Kasumi-1 (cell line): ENCODE measurements around the gene SBSN.

Source experiments
- DNase-seq, 2 experiments: peaks; one replicate each; lab custom pipeline; 2025; lab: John Stamatoyannopoulos, UW

Gene SBSN

DNA sequence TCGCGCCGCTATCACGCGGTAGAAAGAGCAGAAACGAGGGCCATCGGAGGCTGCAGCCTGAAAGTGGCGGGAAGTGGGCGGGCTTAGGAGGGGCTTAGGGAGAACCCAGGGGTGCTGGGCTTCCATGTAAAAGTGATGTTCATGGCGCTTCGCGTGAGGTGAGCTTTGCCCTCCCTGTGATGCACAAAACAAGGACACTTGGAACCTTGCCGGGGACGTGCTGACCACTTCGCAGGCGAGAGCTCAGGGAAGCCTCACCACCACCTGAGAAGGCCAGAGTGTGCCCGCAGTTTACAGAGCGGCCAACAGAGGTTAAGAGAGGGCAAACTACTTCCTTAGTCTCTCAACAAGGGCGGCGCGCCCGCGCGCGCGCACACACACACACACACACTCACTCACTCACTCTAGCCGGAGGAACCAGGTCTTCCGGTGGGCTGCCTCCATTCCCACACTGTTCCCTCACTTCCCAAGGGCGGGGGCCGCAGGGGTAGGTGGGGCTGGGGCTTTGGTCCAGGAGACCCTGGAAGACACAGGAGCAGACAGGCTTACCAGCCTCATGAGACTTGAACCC, 5.8 kb upstream of the SBSN start:
- DNase-seq = peak in 1 of 2 experiments; percentile 2

DNA sequence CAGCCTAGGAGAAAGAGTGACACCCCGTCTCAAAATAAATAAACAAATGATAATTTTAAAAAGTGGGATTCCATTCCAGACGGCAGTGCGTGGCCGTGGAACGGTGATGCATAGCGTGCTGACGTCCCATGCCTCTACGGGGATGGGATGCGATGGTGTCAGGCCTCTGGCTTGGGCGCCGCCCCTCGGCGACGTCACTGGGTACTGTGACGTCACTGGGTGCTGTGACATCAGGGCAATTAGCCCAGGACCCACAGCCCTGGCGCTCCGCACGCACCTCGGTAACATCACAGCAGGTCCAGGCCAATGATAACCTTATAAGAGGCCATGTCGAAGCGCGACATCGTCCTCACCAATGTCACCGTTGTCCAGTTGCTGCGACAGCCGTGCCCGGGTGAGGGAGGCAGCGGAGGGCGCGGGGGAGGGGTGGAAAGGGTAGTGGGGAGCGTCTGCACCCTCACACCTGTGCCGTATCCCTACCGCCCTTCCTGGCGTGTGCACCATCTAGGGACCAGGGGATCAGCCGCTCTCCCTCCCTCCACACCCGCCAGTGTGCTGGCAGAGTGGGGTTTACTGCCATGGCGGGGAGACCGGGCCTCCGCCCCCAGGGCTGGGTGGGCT, 5.2 kb upstream of the SBSN start, which contains the start of gene GAPDHS:
TSS of gene GAPDHS (plus strand) at position 256 of the 621 bp plus-strand sequence. CDS start at position 328, 72 bp downstream.
- DNase-seq = no peak

DNA sequence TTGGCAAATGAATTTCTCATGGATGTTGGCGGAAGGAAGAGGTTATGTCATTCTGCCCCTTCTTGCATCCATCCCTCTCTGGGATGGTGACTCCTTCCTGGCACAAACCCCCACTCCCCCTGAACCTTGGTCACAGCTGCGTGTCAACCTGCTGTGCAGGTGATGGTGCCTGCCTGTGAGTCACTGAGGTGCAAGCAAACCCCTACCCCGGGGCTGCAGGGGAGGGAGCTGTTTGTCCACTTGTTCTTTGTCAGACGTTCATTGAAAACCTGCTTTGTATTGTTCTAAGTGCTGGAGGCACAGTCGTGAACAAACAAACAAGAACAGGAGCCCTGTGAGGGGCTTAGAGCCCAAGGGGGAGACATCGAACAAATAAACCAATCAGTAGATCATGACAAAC, 3.2 kb upstream of the SBSN start:
- DNase-seq = no peak

DNA sequence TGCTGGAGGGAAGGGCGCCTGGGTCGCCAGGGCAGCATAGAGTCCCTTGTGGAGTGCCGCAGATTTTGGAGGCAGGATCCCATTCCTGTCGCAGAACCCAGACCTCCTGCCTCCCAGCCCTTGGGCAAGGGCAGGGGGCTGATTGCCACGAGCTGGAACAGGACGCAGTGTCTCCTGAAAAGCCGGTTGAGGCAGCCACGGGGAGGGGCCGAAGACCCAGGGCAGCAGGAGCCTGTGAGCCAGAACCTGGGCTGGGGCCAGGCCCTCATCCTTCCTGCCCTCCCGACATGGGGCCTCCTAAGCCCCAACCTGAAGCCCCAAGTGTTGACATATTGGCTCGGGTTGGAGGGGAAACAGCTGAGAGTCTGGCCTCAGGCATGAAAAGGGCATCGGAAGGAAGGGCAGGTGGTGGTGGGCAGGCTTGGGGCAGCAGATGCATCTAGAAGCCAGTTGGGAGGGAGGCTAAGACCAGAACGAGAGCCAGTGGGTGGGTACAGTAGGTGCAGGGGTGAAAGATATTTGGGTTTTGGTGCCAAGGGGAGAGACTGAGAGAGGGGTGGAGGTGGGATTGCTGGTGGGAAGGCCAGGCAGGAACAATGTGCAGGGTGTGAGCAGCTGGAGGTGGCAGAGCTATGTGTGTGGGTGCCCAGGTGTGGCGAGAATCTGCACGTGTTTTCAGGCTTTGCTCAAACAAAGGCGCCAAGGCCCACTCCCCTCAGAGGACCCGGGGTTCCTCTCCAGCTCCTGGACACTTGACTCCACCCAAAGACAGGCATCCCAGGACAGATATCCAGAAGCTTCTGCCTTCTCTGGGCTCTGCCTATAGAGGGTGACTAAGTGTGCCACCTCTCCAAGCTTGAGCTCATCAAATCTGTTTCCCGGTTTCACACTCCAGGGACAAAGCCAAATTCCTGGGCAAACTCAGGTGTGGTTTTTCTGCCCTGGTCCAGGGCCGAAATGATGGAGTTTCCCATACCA, 1.4 kb upstream of the SBSN start:
- DNase-seq = no peak

DNA sequence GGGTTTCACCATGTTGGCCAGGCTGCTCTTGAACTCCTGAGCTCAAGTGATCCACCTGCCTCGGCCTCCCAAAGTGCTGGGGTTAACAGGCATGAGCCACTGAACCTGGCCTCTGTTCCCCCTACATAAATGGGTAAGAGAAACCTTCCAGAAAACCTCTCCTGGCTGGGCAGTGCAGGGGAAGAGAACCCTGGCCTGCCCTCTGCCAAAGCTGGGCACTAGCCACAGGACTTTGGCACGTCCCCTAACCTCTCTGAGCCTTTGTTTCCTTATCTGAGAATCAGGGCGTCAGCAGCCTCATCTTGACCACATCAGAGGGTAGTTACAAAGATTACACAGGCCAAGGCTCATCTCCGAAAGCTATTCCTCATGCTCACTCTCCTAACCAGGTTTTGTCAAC, 2.2 kb downstream of the SBSN start:
- no peak for DNase-seq

DNA sequence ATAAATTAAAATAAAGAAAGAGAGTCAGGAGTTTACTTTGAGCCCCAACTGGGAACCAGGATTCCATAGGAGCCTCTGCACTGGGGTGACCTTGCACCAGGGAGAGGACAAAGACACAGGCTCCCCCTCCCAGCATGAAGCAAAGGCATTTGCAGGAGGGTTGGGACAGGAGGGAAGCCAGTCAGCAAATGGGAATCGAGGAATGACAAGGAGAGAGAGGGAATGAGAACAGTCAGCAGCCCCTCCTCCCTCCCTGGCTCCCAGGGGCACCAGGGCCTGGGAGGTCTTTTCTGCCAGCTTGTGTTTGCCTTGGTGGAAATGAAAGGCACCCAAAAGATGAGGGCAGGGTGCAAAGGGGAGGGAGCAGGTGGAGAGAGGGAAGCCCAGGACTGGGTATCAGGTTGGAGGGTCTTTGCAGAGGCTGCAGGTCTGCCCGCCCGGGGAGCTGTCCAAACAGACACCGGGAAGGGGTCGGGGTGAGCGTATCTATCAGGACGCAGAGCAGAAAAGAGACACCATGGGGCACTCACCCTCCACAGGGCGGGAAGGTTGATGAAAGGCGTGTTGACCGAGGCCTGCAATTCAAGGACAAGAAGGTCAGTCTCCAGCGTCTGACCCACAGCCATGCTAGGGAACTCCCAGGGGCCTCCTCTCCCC, 3.8 kb downstream of the SBSN start:
- no peak for DNase-seq

DNA sequence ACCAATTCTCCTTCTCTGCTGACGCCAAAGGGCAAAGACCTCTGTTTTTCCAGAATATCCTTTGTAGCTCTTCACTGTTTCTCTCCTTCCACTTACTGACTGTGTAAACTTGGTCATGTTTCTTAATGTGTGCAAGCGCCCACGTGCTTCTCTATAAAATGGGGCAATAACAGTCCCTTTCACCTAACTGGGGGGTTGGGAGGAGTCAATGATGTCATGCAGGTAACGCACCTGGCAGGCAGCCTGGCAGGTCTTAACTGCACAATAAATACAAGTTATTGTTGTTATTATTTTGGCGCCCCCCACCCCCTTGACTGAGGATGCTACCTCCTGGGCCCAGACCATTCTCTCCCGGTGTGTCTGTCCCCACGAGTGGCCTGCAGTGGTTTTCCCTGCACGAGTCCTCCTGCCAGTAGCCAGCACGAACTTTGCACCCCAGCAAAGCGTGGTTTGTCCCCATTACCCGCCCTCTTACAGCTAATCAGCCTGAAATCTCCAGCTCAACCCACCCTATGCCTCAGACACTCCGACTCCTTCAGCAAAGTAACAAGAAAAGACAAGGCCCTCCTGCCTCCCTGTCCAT, 5.3 kb downstream of the SBSN start:
- no peak for DNase-seq

DNA sequence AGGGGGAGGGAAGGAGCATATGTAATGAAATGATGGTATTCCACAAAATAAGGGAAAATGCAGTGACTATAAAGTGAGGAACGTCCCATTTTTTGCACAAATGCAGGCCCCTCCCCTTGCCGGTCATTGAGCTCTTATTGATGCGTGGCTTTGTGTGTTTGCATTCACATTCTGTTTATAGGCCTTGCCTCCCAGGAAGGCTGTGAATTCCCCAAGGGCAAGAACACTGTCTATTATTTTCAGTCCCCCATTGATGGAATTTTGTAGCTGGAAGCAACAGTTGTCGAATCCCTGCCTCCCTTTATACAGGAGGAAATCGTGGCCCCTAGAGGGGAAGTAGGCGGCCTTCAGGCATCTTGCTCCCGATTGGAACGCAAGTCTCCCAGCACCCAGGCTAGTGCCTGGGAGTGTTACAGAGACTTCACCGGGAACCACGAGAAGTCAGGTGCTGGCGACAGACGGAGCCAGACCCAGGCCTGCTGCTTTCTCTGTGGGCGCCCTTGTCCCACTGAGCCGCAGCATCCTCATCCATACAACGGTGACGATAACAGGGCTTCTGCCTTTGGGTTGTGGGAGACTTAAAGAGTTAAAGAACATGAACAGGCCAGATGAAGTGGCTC, 6.9 kb downstream of the SBSN start:
- DNase-seq = no peak

DNA sequence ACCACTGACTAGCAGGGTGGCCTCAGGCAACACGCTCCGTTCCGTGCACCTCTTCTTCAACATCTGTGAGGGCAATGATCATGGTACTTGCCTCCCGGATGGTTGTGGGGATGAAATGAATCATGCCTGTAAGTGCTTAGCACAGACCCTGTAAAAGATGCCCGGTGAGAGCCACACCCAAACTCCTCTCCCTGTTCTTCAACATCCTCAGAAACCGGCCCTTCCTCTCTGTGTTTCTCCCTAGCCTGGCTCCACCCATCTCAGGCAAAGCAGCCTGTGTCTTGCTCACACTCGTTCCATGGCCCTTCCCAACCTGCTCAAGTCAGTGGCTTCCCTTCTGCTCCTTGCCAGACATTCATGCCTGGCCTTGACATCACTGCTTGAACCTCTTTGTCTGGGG, 8.8 kb downstream of the SBSN start:
- no peak for DNase-seq

DNA sequence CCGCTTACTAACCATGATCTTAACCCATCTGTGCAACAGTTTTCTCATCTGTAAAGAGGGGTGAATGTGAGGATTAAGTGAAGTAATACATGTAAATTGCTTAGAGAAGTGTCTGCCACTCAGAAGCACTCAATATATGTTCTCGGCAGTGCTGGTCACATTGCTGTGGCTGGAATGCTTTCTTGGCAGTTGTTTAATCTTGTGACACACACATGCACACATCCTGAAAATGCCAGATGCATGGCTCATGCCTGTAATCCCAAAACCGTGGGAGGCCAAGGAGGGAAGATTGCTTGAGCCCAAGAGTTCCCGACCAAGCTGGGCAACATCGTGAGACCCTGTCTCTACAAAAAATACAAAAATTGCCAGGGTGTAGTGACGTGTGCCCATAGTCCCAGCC, 9.8 kb downstream of the SBSN start:
- no peak for DNase-seq

DNA sequence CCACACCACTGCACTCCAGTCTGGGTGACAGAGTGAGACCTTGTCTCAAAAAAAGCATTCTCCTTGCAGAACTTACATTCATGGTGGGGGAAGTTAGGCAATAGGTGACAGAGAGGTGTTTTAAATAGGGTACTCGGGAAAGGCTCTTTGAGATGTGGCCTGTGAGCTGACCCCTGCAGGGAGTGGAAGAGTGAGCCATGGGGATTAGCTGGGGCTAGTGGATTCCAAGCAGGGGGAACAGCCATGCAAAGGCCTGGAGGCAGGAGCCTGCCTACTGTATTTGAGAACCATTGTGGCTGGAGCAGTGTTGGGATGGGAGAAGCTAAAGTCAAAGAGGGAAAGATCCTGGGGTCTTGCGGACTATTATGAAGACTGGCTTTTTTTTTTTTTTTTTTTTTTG, 10.8 kb downstream of the SBSN start:
- DNase-seq = no peak

DNA sequence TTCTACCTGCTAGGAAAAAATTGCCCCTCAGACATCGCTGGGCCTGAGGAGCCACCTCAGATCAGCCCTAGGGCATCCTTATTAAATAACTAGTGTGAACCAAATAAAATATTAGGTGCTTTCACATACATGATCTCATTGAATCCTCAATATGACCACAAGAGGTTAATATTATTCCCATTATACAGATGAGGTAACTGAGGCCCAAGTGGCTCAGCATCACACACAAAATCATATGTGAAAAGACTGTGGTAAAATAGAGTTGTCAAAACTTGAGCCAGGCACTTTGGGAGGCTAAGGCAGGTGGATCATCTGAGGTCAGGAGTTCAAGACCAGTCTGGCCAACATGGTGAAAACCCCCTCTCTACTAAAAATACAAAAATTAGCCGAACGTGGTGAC, 11.8 kb downstream of the SBSN start:
- DNase-seq = no peak

DNA sequence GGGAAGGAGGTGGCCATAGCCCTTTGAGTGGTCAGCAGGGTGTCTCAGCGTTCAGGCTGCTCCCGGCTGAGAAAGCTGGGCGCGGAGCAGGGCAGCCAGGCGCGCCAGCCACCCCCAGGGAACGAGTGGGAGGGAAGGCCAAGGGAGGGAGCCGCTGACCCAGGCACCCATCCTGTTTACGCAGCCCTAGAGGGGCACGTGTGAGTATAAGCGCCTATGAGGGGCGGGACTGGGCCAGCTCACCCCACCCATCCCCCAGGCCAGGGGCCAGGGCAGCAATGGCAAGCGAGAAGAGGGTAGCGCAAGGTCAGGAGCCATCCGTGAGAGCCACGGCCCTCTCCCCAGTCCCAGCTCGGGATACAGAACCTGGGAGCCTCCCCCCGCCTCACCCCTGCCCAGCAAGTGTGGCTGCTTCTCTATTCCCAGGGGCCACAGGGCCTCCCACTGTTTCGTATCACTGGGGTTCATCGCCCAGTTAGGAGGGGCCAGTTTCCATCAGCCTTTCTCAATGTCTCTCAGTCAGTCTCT, 13.8 kb downstream of the SBSN start:
- DNase-seq = no peak

DNA sequence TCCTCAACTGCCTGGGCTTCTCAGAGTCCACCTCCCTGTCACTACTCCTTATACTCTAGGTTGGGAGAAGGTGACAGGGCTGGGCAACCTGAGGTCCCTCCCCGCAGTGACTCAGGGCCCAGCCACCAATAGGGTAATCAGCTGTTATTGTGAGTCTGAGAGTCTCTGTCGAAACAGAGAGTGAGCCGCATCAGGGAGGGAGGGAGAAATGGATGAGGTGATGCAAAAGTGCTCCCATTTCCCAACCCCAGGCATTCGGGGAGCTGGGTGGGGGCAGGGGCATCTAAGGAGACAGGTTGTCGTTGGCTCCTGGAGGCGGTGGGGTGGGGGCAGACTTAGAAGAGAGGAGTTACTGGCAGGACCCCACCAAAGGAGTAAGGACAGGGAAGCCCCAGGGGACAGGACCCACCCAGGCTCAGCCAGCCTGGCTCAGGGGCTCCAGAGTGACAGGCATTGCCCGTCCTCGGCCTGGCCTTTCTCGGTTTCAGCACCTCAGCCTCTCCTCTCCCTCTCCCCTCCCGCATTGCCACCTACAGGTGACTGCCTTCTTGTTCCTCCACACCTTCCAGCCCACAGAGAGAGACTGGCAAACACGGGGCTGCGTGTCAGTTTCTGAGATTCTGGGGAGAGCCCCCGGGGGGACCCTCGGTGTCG, 14.4 kb downstream of the SBSN start, which contains the start of gene DMKN:
TSS of gene DMKN (minus strand) at position 22 of the 654 bp plus-strand sequence. CDS start 174 bp downstream, outside the sequence.
- no peak for DNase-seq

DNA sequence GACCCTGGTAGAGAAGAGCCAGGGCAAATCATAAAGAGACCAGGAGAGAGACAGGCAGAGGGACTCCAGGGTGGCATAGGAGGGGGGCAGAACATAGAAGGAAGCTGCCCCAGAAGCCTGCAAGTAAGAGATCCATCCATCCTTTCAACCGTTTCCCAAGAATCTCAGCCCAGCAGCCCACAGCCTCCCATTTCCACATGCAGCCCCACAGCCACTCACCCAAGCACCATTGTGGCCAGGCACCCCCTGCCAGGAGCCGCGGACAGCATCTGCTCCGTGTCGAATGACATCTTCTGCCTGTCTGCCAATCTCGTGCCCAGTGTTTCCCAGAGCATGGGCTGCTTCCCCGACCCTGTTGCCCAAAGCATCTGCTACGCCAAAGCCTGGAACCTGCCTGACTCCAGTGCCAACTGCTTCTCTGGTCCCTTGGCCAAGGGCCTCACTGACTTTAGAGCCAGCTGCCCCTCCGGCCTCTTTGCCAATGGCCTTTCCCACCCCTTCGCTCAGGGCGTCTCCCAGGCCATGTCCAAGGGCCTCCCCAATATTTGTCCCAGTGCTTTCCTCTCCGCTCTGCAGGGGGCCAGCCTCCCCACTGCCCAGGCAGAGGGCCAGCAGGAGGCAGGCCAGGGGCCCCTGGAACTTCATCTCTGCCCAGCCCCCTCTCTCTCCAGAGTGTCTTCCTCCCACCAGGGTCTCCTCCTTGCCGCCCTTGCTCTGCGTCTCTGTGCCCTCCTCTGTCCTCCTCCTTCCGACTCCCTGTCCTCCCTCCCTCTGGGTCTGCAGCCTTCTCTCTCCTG, 15.1 kb downstream of the SBSN start:
- DNase-seq = no peak

DNA sequence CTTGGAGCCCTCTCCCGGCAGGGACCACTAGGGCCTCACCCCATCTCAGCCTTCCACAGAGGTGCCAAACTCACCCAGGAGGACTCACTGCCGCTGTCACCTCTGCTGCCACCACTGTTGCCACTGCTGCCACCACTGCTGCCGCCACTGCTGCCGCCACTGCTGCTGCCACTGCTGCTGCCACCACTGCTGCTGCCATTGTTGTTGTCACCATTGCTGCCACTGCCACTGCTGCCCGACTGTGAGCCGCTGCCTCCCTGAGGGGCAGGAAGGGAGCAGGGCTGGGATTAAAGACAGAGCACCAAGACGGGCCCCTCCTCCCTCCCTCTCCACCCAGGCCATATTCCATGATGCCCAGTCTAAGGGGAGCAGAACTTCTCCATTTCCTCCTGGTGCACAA, 16.8 kb downstream of the SBSN start:
- no peak for DNase-seq

DNA sequence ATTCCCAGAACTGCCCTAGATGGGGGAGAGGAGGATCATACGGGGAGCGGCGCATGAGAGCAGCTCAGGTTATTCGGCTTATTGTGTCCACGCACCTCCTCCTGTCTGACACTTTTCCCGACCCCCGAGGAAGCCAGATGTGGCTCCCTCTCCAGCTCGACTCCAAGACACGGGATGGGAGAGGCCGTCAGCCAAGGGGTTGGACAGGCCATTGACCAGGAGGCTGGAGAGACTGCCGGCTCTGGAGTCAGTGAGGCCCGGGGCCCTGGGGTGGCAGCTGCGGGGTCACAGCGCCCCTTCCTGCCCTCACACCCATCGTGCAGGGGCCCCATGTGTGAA, 17.5 kb downstream of the SBSN start:
- no peak for DNase-seq

DNA sequence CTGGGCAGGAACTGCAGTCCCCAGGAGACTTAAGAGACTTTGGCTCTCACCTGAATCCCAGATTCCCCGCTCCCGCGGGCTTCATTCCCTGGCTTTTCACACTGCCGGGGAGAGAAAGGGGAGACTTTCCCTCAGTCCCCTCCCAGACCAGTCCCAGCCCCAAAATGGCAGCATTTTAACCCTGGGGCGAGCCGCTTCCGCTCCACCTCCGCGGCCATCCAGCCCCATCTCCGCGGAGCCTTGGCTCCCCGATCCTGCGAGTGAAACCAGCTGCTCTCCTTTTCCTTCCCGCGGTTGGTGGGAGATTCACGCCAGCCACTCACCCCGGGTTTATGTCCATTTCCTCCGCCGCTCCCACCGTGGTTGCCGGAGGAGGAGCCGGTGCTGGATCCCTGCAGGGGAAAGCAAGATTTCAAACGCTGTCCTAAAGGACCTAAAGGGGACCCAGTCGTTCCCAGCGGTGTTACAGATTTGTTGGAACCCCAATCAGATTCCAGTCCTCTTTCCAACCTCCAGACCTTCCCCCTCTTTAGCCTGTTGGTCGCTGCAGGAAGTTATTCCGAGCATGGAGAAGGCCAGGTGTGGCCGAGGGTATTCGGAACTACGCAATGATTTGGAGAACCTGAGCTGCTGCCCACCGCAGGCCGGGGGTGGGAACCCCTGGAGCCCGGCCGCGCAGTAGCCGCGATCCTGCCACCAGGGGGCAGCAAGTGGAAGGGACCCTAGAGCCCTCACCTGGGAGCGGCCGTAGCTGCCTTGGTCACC, 18.1 kb downstream of the SBSN start:
- peak; percentile 18 to 38 for DNase-seq

DNA sequence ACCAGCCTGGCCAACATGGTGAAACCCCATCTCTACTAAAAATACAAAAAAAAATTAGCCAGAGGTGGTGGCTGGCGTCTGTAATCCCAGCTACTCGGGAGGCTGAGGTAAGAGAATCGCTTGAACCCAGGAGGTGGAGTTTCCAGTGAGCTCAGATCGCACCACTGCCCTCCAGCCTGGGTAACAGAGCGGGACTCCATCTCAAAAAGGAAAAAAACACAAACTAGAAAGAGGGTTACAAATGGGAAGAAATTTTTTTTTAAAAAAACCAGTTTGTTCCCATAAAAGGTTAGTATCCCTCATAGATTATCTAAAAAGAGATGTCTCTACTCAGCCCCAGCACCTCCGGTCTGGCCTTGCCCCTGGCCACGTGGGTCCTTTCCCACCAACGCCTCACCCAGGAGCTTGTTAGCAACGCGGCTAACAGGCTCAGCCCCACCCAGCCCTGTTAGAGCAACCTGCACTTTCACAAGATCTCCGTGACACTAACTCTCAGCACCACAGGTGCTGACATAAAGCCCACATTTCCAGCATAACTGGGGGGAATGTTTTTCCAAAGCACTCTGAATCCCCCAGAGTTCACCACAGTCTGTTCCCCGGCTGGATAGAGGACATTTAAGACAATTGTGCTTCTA, 19.0 kb downstream of the SBSN start:
- DNase-seq = no peak
